IMR-90 (cell line): ENCODE data around the gene KLC1. TPM values are rescaled to one million over a fixed set of nuclear protein-coding genes. Genes with fewer than 3 reads are reported as not detected.

Experiments used
- ATAC-seq: fragments of 200-7000 bp; cut with Tn5 transposase; 2 replicates; pipeline ENCODE4 v1.9.1; 2020; ENCODE audit warnings: low read depth, mild to moderate bottlenecking, moderate library complexity
- BruUV-seq: library from RNA; stranded (reverse); fragments of 400-500 nt; replicated peaks from 2 replicates; lab custom pipeline; 2021; lab: Mats Ljungman, UMichigan
- CTCF ChIA-PET: fragments of 300-600 bp; formaldehyde crosslinking; extraction: SDS; loops from one replicate; lab custom pipeline; 2021; ENCODE audit warnings: antibody characterized with exemption; lab: Yijun Ruan, JAX
- POLR2A ChIA-PET: fragments of 300-600 bp; sonication (Branson Sonifier 250); formaldehyde crosslinking; loops from one replicate; lab custom pipeline; 2022; ENCODE audit warnings: antibody characterized with exemption; ENCODE audit not compliant: unreplicated experiment; lab: Charles Lee
- DNase-seq: peaks from one replicate; pipeline ENCODE4 v3.0.0; 2013
- H2AFZ ChIP-seq: replicated peaks from 2 replicates; pipeline ENCODE3; 2013; ENCODE audit warnings: low read length, mild to moderate bottlenecking; ENCODE audit not compliant: poor library complexity
- H2AK5ac ChIP-seq: 2 replicates; pipeline ENCODE4 v1.6.1; 2013; ENCODE audit warnings: low read depth, low read length, inconsistent platforms
- H2AK9ac ChIP-seq: replicated peaks from 2 replicates; pipeline ENCODE3; 2013; ENCODE audit warnings: mild to moderate bottlenecking, low read depth, low read length, moderate library complexity; ENCODE audit not compliant: poor library complexity
- H2BK120ac ChIP-seq: 2 replicates; pipeline ENCODE4 v1.6.1; 2013; ENCODE audit warnings: low read depth, low read length, inconsistent platforms
- H2BK15ac ChIP-seq: 3 replicates; pipeline ENCODE4 v1.6.1; 2013; ENCODE audit warnings: low read depth, low read length, inconsistent platforms
- H2BK20ac ChIP-seq: 2 replicates; pipeline ENCODE4 v1.6.1; 2013; ENCODE audit warnings: low read depth, mild to moderate bottlenecking, inconsistent platforms, low read length, moderate library complexity
- H2BK5ac ChIP-seq: 2 replicates; pipeline ENCODE4 v1.6.1; 2013; ENCODE audit warnings: mild to moderate bottlenecking, low read depth, low read length, inconsistent platforms; ENCODE audit not compliant: poor library complexity, severe bottlenecking
- H3K14ac ChIP-seq: replicated peaks from 2 replicates; pipeline ENCODE4 v1.6.1; 2013; ENCODE audit warnings: low read depth, low read length, inconsistent platforms
- H3K18ac ChIP-seq: 2 replicates; pipeline ENCODE4 v1.6.1; 2013; ENCODE audit warnings: low read depth, low read length, control low read depth
- H3K23ac ChIP-seq: 2 replicates; pipeline ENCODE4 v1.6.1; 2013; ENCODE audit warnings: low read depth, low read length, inconsistent platforms
- H3K27ac ChIP-seq: 2 replicates; pipeline ENCODE4 v1.5.1; 2013; ENCODE audit warnings: mild to moderate bottlenecking, control low read depth, low read length; ENCODE audit not compliant: insufficient read depth
- H3K27me3 ChIP-seq: 2 replicates; pipeline ENCODE4 v1.6.1; 2013; ENCODE audit warnings: low read length; ENCODE audit not compliant: control insufficient read depth, insufficient read depth
- H3K36me3 ChIP-seq: 2 replicates; pipeline ENCODE4 v1.6.1; 2013; ENCODE audit warnings: low read length, mixed read lengths; ENCODE audit not compliant: control insufficient read depth, insufficient read depth
- H3K4ac ChIP-seq: 2 replicates; pipeline ENCODE4 v1.6.1; 2013; ENCODE audit warnings: low read depth, low read length, inconsistent platforms
- H3K4me1 ChIP-seq: 2 replicates; pipeline ENCODE4 v1.6.1; 2013; ENCODE audit warnings: low read length, mixed read lengths; ENCODE audit not compliant: control insufficient read depth, insufficient read depth
- H3K4me2 ChIP-seq: 2 replicates; pipeline ENCODE4 v1.6.1; 2013; ENCODE audit warnings: low read depth, mild to moderate bottlenecking, control low read depth, low read length, moderate library complexity
- H3K4me3 ChIP-seq: 2 replicates; pipeline ENCODE4 v1.5.1; 2013; ENCODE audit warnings: low read depth, mild to moderate bottlenecking, control low read depth, low read length, moderate library complexity; ENCODE audit not compliant: insufficient read depth
- H3K56ac ChIP-seq: 2 replicates; pipeline ENCODE4 v1.6.1; 2013; ENCODE audit warnings: low read length, inconsistent platforms; ENCODE audit not compliant: insufficient read depth; ENCODE audit errors: extremely low read depth
- H3K79me1 ChIP-seq, 2 experiments: 2 replicates each; pipeline ENCODE4 v1.6.1; 2013; ENCODE audit warnings: low read length in 2 of 2, inconsistent platforms in 1 of 2, low read depth in 1 of 2
- H3K9ac ChIP-seq: 2 replicates; pipeline ENCODE4 v1.6.1; 2013; ENCODE audit warnings: low read depth, low read length, control low read depth
- H3K9me1 ChIP-seq: 2 replicates; pipeline ENCODE4 v1.6.1; 2013; ENCODE audit warnings: low read length, inconsistent platforms; ENCODE audit not compliant: insufficient read depth
- H3K9me3 ChIP-seq: 2 replicates; pipeline ENCODE4 v1.6.1; 2013; ENCODE audit warnings: low read length; ENCODE audit not compliant: control insufficient read depth, insufficient read depth
- H4K20me1 ChIP-seq: 2 replicates; pipeline ENCODE4 v1.6.1; 2013; ENCODE audit warnings: low read length, inconsistent platforms; ENCODE audit not compliant: insufficient read depth
- H4K5ac ChIP-seq: 2 replicates; pipeline ENCODE4 v1.6.1; 2013; ENCODE audit warnings: mild to moderate bottlenecking, low read depth, low read length, control low read depth
- H4K8ac ChIP-seq, 2 experiments: 2 replicates each; pipeline ENCODE4 v1.6.1; 2013; ENCODE audit warnings: low read depth in 2 of 2, low read length in 2 of 2, control low read depth in 1 of 2, inconsistent platforms in 1 of 2
- H4K91ac ChIP-seq: 2 replicates; pipeline ENCODE4 v1.6.1; 2013; ENCODE audit warnings: low read depth, low read length, inconsistent platforms; ENCODE audit not compliant: insufficient read depth
- MXI1 ChIP-seq: IDR thresholded peaks from 2 replicates; pipeline ENCODE4 v1.6.1; 2012; ENCODE audit warnings: low read depth, mild to moderate bottlenecking, low read length, moderate library complexity, borderline replicate concordance
- RAD21 ChIP-seq: IDR thresholded peaks from 2 replicates; pipeline ENCODE4 v1.6.1; 2012; ENCODE audit warnings: low read length, improper control_type of control experiment
- WGBS, 2 experiments: methylation state at CpG; one replicate each; pipeline versions ENCODE4 v1.1.5 to v1.1.7; 2013; ENCODE audit warnings: missing lambda C conversion rate in 2 of 2; ENCODE audit not compliant: insufficient read length in 1 of 2; ENCODE audit errors: extremely low coverage in 2 of 2; 5-methylcytosine and 5-hydroxymethylcytosine counted together
- dilution Hi-C: fragments of 300-500 bp; cut with HindIII; formaldehyde crosslinking; loops from one replicate; pipeline ENCODE4 v1.14.3; 2018; ENCODE audit warnings: low sequenced_read_pairs; ENCODE audit not compliant: unreplicated experiment
- in situ Hi-C: fragments of 300-500 bp; cut with MboI; formaldehyde crosslinking; loops from 3 replicates; pipeline ENCODE4 v1.14.3; 2019; ENCODE audit warnings: low sequenced_read_pairs, inconsistent platforms, mixed read lengths
- intact Hi-C: fragments of 100-400 bp; cut with micrococcal nuclease; formaldehyde crosslinking; loops from 2 replicates; pipeline ENCODE4 v1.10.0; 2022
- polyA plus RNA-seq, 3 experiments: library from polyadenylated mRNA; depleted of rRNA; stranded (reverse); fragments of >200 nt; gene quantifications; 2 replicates each; pipeline ENCODE4 v1.2.3, GENCODE V29; 2012; ENCODE audit warnings: low replicate concordance in 1 of 3
- total RNA-seq: library from RNA; depleted of rRNA; stranded (reverse); fragments of >200 nt; gene quantifications from 2 replicates; pipeline ENCODE4 v1.2.3, GENCODE V29; 2012

KLC1 gene
- total and polyA plus RNA-seq, 2 of the 4 experiments (the other 2 are of a cell fraction) = 101 to 157 TPM

DNA sequence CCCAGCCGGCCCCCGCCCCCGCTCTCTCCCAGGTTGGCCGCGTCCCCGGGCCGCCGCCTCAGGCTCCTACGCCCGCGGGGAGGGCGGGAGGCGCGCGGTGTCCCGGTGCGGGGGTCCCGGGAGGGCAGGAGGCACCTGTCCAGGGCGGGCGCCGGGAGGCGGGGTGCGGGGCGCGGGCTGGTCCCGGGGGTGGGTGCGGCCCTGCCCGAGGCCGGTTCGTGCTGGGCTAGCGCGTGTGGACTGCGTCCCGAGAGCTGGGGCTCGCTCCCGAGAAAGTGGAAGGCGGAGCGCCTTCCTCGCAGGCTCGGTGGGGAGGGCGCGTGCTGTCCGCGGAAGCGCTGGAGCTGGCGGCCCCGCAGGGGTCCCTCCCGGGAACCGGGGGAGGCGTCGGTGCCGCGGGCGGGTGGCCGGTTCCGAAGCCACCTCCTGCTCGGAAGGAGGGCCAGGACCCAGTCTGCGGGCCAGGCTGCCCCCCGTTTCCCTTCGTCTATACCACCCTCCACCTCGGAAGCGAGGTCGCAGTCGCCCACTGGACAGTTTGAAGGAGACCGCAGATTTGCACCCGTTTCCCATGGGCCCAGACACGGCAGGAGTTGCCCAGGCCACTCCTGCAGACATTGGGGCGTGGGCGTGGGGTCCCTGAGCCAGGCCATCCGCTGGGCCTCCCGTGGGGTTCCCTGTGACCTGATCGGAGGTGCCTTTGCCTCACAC is 87.2 kb downstream of the KLC1 start:
- Histone ChIP-seq H4K8ac (no peak overlapping the region; a peak in 1 of 4 replicates), H4K91ac (no peak overlapping the region), H3K4ac (peak overlapping the region; percentile 15; the same call in 1 of the 2 replicates), H3K9me1 (peaks cover 7% of the 10 kb centered on the region), H3K56ac (no peak overlapping the region), H4K20me1 (peaks cover 47% of the 10 kb centered on the region), H3K27me3 (no peaks in the 10 kb centered on the region), H4K5ac (no peak overlapping the region), H3K36me3 (no peaks in the 10 kb centered on the region), H3K4me1 (peaks cover 10% of the 10 kb centered on the region), H3K14ac (no peak overlapping the region; the same call in 1 of the 2 replicates), H2BK20ac (no peak overlapping the region), H3K9ac (peak overlapping the region; percentile 61), H3K4me3 (peak overlapping the region; percentile 83), H3K23ac (peak overlapping the region; percentile 68; the same call in 1 of the 2 replicates), H2BK15ac (no peak overlapping the region), H3K9me3 (no peaks in the 10 kb centered on the region), H2AK5ac (0 out of 2 replicates have a peak overlapping the region, but pooled peaks have one; percentile 31), H3K27ac (peak overlapping the region; percentile 43), H2BK5ac (no peak overlapping the region), H2AFZ (peak overlapping the region; percentile 86), H2BK120ac (no peak overlapping the region), H3K4me2 (peak overlapping the region; percentile 98), H2AK9ac (peak overlapping the region; percentile 86), H3K79me1 (peaks cover 32 to 79% of the 10 kb centered on the region in 2 experiments), H3K18ac (no peak overlapping the region)
- no peak for DNase-seq
- no peak for TF ChIP-seq RAD21
- peak; percentile 61; the same call in 1 of the 2 replicates for TF ChIP-seq MXI1
- ATAC-seq = peak; percentile 8
- dilution Hi-C loops = no loop called here
- CTCF ChIA-PET = no interaction called here
- no TSS peak for BruUV-seq
- in situ Hi-C loops = no loop called here
- POLR2A ChIA-PET = no interaction called here
- WGBS, 2 experiments = 0% methylated on average over 11 of the region's 72 CpGs; no CpG with 5 or more reads in 1 of the 2 experiments
- intact Hi-C loops = loop anchor here (5.0 kb wide), 1 partner anchor 266 kb away; no protein-coding TSS in a partner anchor
